Osteoblast (primary cell): ENCODE data around the gene CLK2. TPM values are rescaled to one million over a fixed set of nuclear protein-coding genes. Genes with fewer than 3 reads are reported as not detected.
A peak's percentile ranks its signal among the peaks of the same experiment; 100 is the strongest.

Experiments used
- DNase-seq: peaks from one replicate; pipeline ENCODE4 v3.0.0; 2011; ENCODE audit warnings: low spot score, mixed read lengths; ENCODE audit not compliant: insufficient read length; ENCODE audit errors: missing footprints
- H2AFZ ChIP-seq: 2 replicates; pipeline ENCODE4 v1.6.0; 2011; ENCODE audit warnings: mild to moderate bottlenecking, low read length
- H3K27ac ChIP-seq: 2 replicates; pipeline ENCODE4 v1.5.1; 2011; ENCODE audit warnings: mild to moderate bottlenecking, low read depth, low read length, moderate library complexity
- H3K27me3 ChIP-seq: 2 replicates; pipeline ENCODE4 v1.6.0; 2012; ENCODE audit warnings: mild to moderate bottlenecking, control low read depth, inconsistent platforms, low read length, moderate library complexity; ENCODE audit not compliant: insufficient read depth
- H3K36me3 ChIP-seq: 2 replicates; pipeline ENCODE4 v1.5.1; 2011; ENCODE audit warnings: mild to moderate bottlenecking, low read length, control low read depth, moderate library complexity; ENCODE audit not compliant: insufficient read depth
- H3K4me1 ChIP-seq: 2 replicates; pipeline ENCODE4 v1.5.1; 2011; ENCODE audit warnings: mild to moderate bottlenecking, low read length, control low read depth, moderate library complexity; ENCODE audit not compliant: insufficient read depth
- H3K4me2 ChIP-seq: 2 replicates; pipeline ENCODE4 v1.6.0; 2011; ENCODE audit warnings: mild to moderate bottlenecking, low read length; ENCODE audit not compliant: insufficient read depth
- H3K4me3 ChIP-seq: fragments of 200-600 bp; sonication (generic); 3 replicates; pipeline ENCODE4 v1.5.1; 2012; ENCODE audit warnings: mild to moderate bottlenecking, low read length, inconsistent platforms; ENCODE audit not compliant: insufficient read depth
- H3K79me2 ChIP-seq: 2 replicates; pipeline ENCODE4 v1.6.0; 2012; ENCODE audit warnings: mild to moderate bottlenecking, low read length, control low read depth, inconsistent platforms; ENCODE audit not compliant: insufficient read depth
- H3K9me3 ChIP-seq: 2 replicates; pipeline ENCODE4 v1.5.1; 2011; ENCODE audit warnings: low read depth, low read length, control low read depth
- H4K20me1 ChIP-seq: 2 replicates; pipeline ENCODE4 v1.6.0; 2012; ENCODE audit warnings: mild to moderate bottlenecking, low read length, control low read depth; ENCODE audit not compliant: insufficient read depth
- total RNA-seq: library from RNA; depleted of rRNA; stranded (reverse); fragments of >200 nt; gene quantifications from 2 replicates; pipeline ENCODE4 v1.2.3, GENCODE V29; 2012
- TF ChIP-seq, protein P1 (sequence below): IDR thresholded peaks from 2 replicates; pipeline ENCODE4 v1.5.1; 2011; ENCODE audit warnings: mild to moderate bottlenecking, low read depth, low read length, moderate library complexity; ENCODE audit errors: extremely low read depth

CLK2 gene
- total RNA-seq, 1 donor, result 17.4 TPM

DNA sequence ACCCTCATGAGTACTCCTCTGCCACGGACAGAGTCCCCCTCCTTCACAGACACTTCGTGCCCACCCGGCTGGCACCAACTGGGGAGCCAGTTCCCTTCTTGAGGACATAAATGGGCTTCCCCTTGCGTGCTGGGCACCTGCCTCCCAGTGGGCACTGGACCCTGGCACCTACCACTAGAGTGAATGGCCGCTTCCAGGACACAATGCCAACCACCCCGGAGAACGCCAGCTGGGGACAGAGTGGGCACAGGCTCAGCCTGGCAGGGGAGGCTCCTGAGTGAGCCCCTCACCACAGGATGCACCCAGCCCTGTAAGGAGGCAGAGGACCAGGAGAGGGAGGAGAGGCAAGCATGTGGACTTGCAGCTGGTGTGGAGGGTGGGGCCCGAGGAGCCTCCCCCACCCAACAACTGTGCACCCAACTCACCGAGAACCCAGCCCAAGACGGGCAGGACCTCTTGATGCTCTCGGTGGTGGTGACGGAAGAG lies 19.0 kb downstream of the CLK2 start:
- TF ChIP-seq, protein P1, sequence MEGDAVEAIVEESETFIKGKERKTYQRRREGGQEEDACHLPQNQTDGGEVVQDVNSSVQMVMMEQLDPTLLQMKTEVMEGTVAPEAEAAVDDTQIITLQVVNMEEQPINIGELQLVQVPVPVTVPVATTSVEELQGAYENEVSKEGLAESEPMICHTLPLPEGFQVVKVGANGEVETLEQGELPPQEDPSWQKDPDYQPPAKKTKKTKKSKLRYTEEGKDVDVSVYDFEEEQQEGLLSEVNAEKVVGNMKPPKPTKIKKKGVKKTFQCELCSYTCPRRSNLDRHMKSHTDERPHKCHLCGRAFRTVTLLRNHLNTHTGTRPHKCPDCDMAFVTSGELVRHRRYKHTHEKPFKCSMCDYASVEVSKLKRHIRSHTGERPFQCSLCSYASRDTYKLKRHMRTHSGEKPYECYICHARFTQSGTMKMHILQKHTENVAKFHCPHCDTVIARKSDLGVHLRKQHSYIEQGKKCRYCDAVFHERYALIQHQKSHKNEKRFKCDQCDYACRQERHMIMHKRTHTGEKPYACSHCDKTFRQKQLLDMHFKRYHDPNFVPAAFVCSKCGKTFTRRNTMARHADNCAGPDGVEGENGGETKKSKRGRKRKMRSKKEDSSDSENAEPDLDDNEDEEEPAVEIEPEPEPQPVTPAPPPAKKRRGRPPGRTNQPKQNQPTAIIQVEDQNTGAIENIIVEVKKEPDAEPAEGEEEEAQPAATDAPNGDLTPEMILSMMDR, result no peak
- H4K20me1 ChIP-seq, result peaks cover 3% of the 10 kb centered on the region
- H3K79me2 ChIP-seq, result peaks cover 20% of the 10 kb centered on the region
- no peaks in the 10 kb centered on the region for H3K9me3 ChIP-seq
- no peaks in the 10 kb centered on the region for H3K27me3 ChIP-seq
- peak overlapping the region; percentile 19 for H3K27ac ChIP-seq
- DNase-seq, result peak; percentile 92
- H3K36me3 ChIP-seq, result peaks cover 29% of the 10 kb centered on the region
- peak overlapping the region; percentile 88 for H3K4me3 ChIP-seq
- H3K4me2 ChIP-seq, result peak overlapping the region; percentile 90
- peaks cover 30% of the 10 kb centered on the region for H3K4me1 ChIP-seq
- H2AFZ ChIP-seq, result peak overlapping the region; percentile 59

DNA sequence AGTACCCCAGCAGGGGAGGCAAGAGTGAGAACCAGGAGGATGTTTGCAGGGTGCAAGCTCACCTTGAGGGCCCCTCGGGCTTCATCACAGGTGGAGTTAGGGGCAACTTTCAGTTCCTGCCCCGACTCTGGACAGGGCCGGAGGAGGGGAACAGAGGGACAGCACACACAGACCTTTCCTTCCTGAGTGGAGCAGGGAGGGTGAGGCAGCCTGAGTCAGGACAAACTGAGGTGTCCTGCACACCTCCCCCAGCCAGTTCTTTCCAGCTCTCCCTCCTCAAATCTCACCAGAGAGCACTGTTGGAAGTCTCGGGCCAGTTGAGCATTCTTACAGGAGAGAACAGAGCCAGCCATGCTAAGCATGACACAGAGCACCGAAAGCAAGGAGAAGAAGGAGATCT lies 19.5 kb downstream of the CLK2 start:
- Histone ChIP-seq H3K36me3 (peaks cover 28% of the 10 kb centered on the region), H3K79me2 (peaks cover 19% of the 10 kb centered on the region), H3K4me2 (peak overlapping the region; percentile 90), H3K27me3 (no peaks in the 10 kb centered on the region), H4K20me1 (peaks cover 3% of the 10 kb centered on the region), H2AFZ (no peak overlapping the region), H3K27ac (peak overlapping the region; percentile 19), H3K9me3 (no peaks in the 10 kb centered on the region), H3K4me3 (peak overlapping the region; percentile 88), H3K4me1 (peaks cover 30% of the 10 kb centered on the region)
- TF ChIP-seq, protein P1, result no peak
- no peak for DNase-seq

DNA sequence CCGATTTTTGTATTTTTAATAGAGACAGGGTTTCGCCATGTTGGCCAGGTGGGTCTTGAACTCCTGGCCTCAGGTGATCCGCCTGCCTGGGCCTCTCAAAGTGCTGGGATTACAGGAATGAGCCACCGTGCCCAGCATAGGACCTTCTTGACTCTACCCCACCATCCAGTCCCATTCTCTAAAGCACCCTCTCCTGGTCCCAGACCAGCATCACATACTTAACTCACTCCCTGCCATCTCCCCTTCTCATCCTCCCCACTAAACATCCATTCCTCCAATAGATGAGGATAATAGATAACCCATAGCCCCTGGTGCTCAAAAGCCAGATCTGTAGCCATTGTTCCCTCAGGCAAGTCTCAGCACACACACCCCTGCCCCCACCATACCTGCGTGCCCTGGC lies 20.1 kb downstream of the CLK2 start:
- Histone ChIP-seq H3K79me2 (peaks cover 19% of the 10 kb centered on the region), H2AFZ (no peak overlapping the region), H3K4me2 (peak overlapping the region; percentile 90), H3K27ac (no peak overlapping the region), H3K27me3 (no peaks in the 10 kb centered on the region), H3K4me3 (peak overlapping the region; percentile 88), H3K4me1 (peaks cover 30% of the 10 kb centered on the region), H3K36me3 (peaks cover 23% of the 10 kb centered on the region), H4K20me1 (peaks cover 3% of the 10 kb centered on the region), H3K9me3 (no peaks in the 10 kb centered on the region)
- TF ChIP-seq, protein P1, result no peak
- no peak for DNase-seq

DNA sequence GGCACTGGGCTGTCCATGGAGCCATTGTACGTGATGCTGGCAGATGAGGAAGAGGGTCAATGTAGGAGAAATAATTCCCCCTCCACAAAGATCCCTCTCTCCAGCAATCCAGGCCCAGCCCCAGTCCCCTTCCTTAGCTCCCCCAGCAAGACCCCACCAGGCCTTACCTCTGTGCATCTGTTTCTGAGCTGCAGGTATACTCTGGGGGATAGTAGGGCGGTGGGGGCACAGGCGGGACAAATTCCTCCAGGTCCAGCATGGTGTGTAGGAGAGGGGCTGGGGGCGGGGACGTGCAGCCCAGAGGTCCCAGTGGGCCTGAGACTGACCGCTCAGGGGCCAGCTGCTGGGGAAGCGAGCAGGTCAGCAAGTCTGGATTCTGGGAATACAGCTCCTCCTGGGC lies 21.7 kb downstream of the CLK2 start:
- H3K79me2 ChIP-seq, result peaks cover 19% of the 10 kb centered on the region
- H4K20me1 ChIP-seq, result peaks cover 3% of the 10 kb centered on the region
- H3K9me3 ChIP-seq, result no peaks in the 10 kb centered on the region
- peaks cover 29% of the 10 kb centered on the region for H3K4me1 ChIP-seq
- no peak overlapping the region for H3K4me3 ChIP-seq
- no peaks in the 10 kb centered on the region for H3K27me3 ChIP-seq
- no peak for DNase-seq
- no peak overlapping the region for H3K27ac ChIP-seq
- TF ChIP-seq, protein P1, result no peak
- H3K4me2 ChIP-seq, result no peak overlapping the region
- H2AFZ ChIP-seq, result no peak overlapping the region
- peaks cover 23% of the 10 kb centered on the region for H3K36me3 ChIP-seq
